ACC112 (cell line): ENCODE results near the gene SPOCK2.

ENCODE experiments used
- H2AFZ ChIP-seq: fragments of 200-600 bp; sonication (generic); one replicate; pipeline ENCODE4 v1.6.0; 2017; ENCODE audit warnings: antibody characterized with exemption, low read length; ENCODE audit not compliant: unreplicated experiment
- H3K27ac ChIP-seq: fragments of 200-600 bp; sonication (generic); 2 replicates; pipeline ENCODE4 v1.5.1; 2014; ENCODE audit warnings: low read depth, mild to moderate bottlenecking, antibody characterized with exemption, low read length, moderate library complexity
- H3K27me3 ChIP-seq: fragments of 200-600 bp; sonication (generic); 2 replicates; pipeline ENCODE4 v1.6.1; 2014; ENCODE audit warnings: mild to moderate bottlenecking, antibody characterized with exemption, low read length, moderate library complexity, mixed read lengths; ENCODE audit not compliant: insufficient read depth
- H3K36me3 ChIP-seq: fragments of 200-600 bp; sonication (generic); 2 replicates; pipeline ENCODE4 v1.6.1; 2016; ENCODE audit warnings: mild to moderate bottlenecking, antibody characterized with exemption, low read length, moderate library complexity, mixed read lengths; ENCODE audit not compliant: insufficient read depth
- H3K4me1 ChIP-seq: fragments of 200-600 bp; sonication (generic); one replicate; pipeline ENCODE4 v1.6.1; 2016; ENCODE audit warnings: low read length, mixed read lengths; ENCODE audit not compliant: insufficient read depth, unreplicated experiment, control insufficient read depth
- H3K4me3 ChIP-seq: fragments of 200-600 bp; sonication (generic); 2 replicates; pipeline ENCODE4 v1.5.1; 2014; ENCODE audit warnings: mild to moderate bottlenecking, low read depth, low read length
- H3K79me2 ChIP-seq: fragments of 200-600 bp; sonication (generic); one replicate; pipeline ENCODE4 v1.6.0; 2016; ENCODE audit warnings: low read length; ENCODE audit not compliant: control insufficient read depth, unreplicated experiment, insufficient read depth

The SPOCK2 gene

DNA sequence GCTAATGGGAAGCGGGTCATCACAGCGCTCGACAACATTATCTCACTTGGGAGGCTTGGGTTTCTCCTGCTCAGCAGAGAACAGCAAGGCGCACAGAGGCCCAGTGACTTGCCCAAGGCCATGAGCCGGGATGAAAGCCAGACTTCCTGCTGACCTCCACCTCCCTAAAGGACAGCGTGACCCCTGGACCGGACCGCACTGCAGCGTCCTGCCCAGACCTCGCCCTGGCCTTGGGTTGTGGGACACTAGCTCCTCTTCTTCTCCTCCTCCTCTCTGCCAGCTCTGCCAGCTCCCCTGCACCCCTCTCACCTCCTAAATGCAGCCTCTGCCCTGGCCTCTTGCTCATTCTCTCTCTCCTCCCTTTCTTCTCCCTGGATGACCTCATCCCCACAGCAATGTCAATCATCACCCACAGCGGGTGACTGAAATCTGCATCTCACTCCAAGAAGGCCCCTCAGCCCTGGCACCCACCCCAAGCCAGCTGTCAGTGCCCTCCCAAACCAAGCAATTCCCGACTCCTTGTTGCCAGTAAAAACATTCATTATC lies 19.4 kb downstream of the SPOCK2 start:
- H3K4me1 ChIP-seq = no peaks in the 10 kb centered on the region
- no peaks in the 10 kb centered on the region for H3K36me3 ChIP-seq
- H3K27ac ChIP-seq = no peak overlapping the region
- no peak overlapping the region for H2AFZ ChIP-seq
- no peak overlapping the region for H3K4me3 ChIP-seq
- no peaks in the 10 kb centered on the region for H3K79me2 ChIP-seq
- no peaks in the 10 kb centered on the region for H3K27me3 ChIP-seq

DNA sequence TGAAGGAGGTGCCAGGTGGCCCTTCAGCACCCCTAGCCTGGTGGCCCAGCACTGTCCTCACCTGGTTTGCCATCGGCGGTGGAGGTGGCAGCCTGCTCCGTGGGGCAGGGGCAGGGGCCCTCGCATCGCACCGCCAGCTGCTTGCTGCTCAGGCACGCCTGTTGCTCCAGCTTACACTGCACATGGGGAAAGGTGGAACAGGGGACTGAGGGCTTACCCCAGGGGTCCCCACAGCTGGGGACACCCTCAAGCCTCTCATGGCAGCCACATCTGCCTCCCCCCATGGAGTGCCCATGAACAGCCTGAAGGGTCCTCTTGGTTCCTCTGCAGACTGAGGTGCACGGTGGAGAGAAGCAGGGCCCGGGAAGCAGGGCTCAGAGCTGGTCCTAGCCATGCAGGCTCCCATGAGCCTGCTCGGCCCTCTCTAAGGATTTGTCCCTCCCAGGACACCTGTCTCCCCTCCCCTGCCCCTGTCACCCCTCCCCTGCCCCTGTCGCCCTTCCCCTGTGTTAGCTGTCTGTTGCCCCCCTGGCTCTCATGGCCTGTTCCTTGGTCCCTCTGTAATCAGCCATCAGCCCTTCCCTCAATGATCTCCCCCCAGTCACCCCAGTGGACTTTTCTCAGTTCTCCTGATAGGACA lies 20.1 kb downstream of the SPOCK2 start:
- H3K79me2 ChIP-seq = no peaks in the 10 kb centered on the region
- no peak overlapping the region for H3K4me3 ChIP-seq
- no peaks in the 10 kb centered on the region for H3K36me3 ChIP-seq
- H2AFZ ChIP-seq = no peak overlapping the region
- no peaks in the 10 kb centered on the region for H3K4me1 ChIP-seq
- H3K27me3 ChIP-seq = no peaks in the 10 kb centered on the region
- H3K27ac ChIP-seq = no peak overlapping the region

DNA sequence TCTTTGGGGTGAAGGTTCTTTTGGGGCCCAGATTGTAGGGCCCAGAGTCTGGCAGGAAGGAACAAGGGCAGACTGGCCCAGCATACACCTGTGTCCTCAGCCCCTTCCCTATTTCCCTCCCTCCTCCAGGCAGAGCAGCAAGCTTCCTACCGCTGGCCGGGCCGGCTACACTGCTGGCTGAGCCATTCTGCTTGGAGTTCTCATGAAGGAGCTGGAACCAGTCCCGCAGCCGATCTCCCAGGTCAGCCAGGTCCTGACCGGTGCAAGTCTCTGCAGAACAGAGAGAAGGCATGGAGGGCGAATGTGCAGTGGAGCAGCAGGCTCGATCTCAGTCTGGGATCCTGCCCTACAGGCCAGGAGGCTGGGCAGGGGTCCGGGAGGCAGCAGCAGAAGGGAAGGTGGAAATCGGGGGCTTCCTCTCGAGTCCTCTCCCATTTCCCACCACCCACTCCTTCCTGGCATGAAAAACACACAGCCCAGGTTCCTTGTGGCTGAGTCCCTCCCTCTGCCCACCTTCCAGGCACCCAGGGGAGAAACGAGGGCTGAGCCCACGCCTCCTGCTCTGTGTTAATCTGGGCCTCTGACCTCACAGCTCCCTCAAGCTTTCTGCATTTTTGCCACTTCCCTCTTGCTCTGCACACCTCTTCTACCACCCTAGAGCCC lies 20.8 kb downstream of the SPOCK2 start:
- H3K4me1 ChIP-seq = no peaks in the 10 kb centered on the region
- H3K36me3 ChIP-seq = no peaks in the 10 kb centered on the region
- H2AFZ ChIP-seq = no peak overlapping the region
- no peak overlapping the region for H3K27ac ChIP-seq
- H3K4me3 ChIP-seq = no peak overlapping the region
- H3K79me2 ChIP-seq = no peaks in the 10 kb centered on the region
- no peaks in the 10 kb centered on the region for H3K27me3 ChIP-seq

DNA sequence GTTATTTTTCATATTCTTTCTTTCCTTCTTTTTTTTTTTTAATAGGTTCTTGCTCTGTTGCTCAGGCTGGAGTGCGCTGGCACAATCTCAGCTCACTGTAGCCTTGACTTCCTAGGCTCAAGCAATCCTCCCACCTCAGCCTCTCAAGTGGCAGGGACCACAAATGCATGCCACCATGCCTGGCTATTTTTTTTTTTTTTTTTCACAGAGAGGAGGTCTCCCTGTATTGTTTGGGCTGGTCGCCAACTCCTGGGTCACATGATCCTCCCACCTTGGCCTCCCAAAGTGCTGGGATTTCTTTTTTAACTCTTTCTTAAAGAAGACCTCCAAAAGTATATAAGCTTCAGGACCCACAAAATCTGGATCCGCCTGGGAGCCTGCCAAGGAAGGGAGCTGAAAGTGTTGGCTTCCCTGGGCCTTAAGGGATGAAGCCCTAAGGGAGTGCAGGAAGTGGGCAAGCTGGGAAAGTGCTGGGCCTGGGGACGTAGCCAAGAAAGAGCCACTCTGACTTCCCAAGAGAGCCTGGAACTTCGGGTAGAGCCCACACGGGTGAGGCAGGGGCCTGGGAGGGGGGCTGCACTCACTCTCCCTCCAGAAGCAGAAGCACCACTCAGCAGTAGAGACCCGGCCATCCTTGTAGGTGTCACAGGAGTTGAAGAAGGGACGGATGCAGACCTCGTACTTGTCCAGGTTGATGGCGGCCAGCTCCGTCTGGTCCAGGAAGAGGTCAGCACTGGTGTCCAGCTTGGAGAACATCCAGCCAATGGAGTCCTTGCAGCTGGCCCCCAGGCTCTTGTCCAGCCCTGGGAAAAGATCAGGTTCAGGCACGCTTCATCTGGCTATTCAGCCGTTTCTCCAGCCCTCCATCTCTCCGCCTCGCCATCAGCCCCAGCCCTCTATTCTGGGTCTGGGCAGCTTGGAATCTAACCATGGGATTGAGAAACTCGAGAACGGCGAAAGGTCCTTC lies 21.8 kb downstream of the SPOCK2 start:
- Histone ChIP-seq H3K27me3 (no peaks in the 10 kb centered on the region), H3K36me3 (no peaks in the 10 kb centered on the region), H3K4me1 (no peaks in the 10 kb centered on the region), H3K79me2 (no peaks in the 10 kb centered on the region), H3K27ac (no peak overlapping the region), H2AFZ (no peak overlapping the region), H3K4me3 (no peak overlapping the region)

DNA sequence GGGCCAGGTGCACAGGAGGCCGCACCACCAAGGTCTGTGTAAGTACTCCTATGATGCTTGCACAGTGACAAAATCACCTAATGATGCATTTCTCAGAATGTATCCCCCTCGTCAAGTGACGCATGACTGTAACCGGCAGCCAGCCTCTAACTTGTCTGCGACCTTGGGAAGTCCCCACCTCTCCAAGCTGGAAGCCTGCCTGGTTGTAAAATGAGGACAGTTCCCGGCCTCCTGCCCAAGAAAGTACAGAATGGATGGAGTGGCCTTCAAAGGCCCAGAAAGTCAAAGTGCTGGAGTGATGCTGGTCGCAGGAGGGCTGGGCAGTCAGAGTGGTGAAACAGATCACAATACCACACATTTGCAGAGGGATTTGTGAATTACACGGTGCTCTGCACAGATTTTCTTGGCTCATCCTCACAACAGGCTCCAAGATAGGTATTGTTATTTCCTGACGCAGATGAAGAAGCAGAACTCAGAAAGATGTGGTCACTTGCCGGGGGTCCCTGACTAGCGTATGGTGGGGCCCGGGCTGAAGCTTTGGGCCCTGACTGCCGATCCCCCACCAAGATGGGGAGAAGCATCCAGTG lies 22.8 kb downstream of the SPOCK2 start:
- Histone ChIP-seq H3K79me2 (no peaks in the 10 kb centered on the region), H3K36me3 (no peaks in the 10 kb centered on the region), H3K27ac (no peak overlapping the region), H3K4me3 (no peak overlapping the region), H3K4me1 (no peaks in the 10 kb centered on the region), H3K27me3 (no peaks in the 10 kb centered on the region), H2AFZ (no peak overlapping the region)

DNA sequence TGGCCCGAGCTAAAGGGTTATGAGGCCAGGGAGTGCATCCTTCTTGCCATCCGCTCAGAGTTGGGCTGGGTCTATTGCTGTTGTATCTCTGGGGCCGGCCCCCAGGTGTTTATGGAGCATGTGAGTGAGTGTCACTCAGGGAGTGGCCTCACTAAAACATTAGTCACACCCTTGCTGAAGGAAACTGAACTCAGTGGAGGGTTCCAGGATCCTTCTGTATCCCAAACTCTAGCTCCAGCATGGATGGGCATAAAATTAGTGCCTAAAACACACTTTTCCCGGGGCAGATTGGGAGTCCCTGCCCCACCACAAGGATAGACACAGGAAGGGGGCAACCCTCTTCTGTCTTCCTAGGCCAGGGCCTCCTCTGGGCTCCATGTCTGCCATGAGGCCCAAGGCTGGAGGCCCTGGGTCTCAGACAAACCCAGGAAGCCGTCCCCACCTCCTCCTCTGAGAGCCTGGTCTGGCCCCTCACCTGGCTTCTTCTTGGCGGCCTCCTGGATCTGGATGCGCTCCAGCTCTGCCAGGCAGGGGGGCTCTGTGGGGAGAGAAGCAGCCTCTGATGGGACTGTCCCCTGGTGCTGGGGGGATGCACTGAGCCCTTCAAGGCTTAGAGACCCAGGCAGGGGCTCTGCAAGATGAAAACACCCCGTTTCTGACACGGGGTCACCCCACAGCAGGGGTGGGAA lies 24.5 kb downstream of the SPOCK2 start:
- H3K27me3 ChIP-seq = no peaks in the 10 kb centered on the region
- no peaks in the 10 kb centered on the region for H3K36me3 ChIP-seq
- no peaks in the 10 kb centered on the region for H3K79me2 ChIP-seq
- no peak overlapping the region for H3K4me3 ChIP-seq
- no peaks in the 10 kb centered on the region for H3K4me1 ChIP-seq
- no peak overlapping the region for H2AFZ ChIP-seq
- no peak overlapping the region for H3K27ac ChIP-seq

DNA sequence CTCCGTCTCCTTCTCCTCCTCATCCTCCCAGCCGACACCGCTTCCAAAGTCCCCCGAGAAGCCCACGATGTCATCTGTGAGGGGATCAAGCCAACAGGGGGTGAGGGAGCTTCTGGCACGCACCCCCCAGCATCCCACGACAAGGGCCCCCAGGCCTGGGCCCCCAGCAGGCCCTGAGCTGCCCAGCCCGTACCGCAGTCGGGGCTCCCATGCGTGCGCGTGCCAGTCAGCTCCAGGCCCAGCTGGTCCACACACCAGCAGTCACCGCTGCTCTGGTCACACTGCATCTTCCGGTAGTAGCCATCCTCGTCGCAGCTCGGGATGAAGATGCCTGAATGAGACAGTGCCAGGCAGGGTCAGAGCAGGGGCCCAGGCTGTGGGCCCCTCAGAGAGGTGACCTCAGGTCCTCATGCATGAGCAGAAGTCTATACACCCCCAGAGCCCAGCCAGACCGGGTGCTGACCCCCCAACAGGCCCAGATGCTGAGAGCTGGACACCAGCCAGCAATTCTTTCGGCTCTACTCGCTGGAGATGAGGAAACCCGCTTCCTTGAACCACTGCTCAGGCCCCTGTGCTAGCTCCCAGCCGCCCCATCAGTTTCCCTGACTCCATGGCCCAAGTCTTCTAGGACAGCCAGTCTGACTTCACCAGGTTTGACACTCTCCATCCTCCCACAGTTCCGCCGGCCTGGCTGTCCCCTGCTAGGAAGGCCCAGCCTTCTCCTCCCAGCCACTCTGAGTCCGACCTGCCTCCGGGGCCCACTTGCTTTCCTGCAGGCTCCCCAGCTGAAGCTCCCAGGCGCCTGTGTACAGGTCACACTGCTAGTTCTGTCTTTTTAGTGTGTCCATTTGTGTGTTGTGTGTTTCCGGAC lies 25.3 kb downstream of the SPOCK2 start:
- Histone ChIP-seq H3K27ac (no peak overlapping the region), H3K36me3 (no peaks in the 10 kb centered on the region), H3K4me3 (no peak overlapping the region), H3K4me1 (no peaks in the 10 kb centered on the region), H2AFZ (no peak overlapping the region), H3K79me2 (no peaks in the 10 kb centered on the region), H3K27me3 (no peaks in the 10 kb centered on the region)

DNA sequence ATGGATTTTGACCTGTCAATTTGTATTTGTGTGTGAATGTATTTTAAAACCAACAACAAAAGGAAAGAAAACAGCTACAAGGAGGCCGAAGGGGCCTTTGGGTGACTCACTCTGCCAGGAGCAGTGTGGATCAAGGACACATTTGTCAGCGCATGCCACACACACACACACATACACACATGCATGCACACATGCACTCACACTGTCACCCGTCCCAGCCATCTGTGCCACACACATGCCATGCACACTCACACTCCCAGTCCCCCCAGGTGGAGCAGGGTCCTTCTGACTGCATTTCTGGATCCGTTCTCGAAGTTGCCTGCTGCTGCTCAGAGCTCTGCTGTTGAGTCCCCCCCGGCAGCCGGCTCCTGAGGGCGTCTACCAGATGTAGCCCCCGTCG lies 26.0 kb downstream of the SPOCK2 start:
- H3K36me3 ChIP-seq = no peaks in the 10 kb centered on the region
- no peaks in the 10 kb centered on the region for H3K27me3 ChIP-seq
- no peaks in the 10 kb centered on the region for H3K79me2 ChIP-seq
- H2AFZ ChIP-seq = no peak overlapping the region
- no peak overlapping the region for H3K27ac ChIP-seq
- H3K4me1 ChIP-seq = no peaks in the 10 kb centered on the region
- no peak overlapping the region for H3K4me3 ChIP-seq

DNA sequence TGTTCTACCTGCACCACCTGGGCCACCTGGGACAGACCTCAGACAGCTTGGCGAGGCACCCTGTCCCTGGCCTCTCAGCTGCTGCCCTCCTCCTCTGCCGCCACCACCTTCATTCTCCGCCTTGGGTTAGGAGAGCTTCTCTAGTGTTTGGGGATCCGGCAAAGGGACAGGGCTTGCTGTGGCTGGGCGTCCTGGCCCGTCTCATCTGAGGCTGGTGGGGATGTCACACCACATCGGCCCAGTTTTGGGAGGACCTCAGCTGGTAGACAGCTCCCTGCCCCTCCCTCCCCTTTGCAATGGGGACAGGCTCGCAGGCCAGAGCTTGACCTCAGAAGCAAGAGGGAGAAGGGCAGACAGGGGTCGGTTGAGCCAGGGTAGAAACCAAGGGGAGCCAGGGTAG lies 26.4 kb downstream of the SPOCK2 start:
- Histone ChIP-seq H3K4me1 (no peaks in the 10 kb centered on the region), H3K36me3 (no peaks in the 10 kb centered on the region), H2AFZ (no peak overlapping the region)

More for the DNA sequence above, 26.4 kb downstream of the SPOCK2 start:
- no peaks in the 10 kb centered on the region for H3K27me3 ChIP-seq
- H3K4me3 ChIP-seq = no peak overlapping the region
- no peak overlapping the region for H3K27ac ChIP-seq
- no peaks in the 10 kb centered on the region for H3K79me2 ChIP-seq
